ENCODE results near the gene REPS1.

Gene REPS1

DNA sequence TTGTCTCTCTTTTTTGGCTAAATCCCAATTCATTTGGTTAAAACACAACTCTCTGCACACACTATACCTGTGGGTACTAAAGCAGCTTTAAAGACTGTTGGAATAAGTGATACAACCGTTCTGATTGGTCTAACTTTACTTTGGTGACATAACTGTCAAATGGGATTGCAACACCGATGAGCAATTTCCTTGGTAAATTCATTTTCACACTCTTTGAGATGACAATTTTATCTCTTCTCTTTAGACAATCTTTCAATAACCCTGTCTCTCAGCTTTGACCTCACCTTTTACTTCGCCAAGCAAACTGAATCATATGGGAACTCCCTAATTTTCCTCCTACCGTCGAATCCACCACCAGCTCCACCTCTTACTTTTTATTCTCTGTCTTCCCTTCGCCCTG is 131.4 kb downstream of the REPS1 start:
- DNase-seq (ENCODE audit: low read depth): no peak

Measured in activated T-helper 1 cell treated with Interleukin-2 at 50 U/mL for 16 hours (primary cell).